NCI-H1048 (cell line): ENCODE data around the gene SLC7A6.

Source experiments
- DNase-seq: peaks from one replicate; lab custom pipeline; 2025; lab: John Stamatoyannopoulos, UW

The SLC7A6 gene

DNA sequence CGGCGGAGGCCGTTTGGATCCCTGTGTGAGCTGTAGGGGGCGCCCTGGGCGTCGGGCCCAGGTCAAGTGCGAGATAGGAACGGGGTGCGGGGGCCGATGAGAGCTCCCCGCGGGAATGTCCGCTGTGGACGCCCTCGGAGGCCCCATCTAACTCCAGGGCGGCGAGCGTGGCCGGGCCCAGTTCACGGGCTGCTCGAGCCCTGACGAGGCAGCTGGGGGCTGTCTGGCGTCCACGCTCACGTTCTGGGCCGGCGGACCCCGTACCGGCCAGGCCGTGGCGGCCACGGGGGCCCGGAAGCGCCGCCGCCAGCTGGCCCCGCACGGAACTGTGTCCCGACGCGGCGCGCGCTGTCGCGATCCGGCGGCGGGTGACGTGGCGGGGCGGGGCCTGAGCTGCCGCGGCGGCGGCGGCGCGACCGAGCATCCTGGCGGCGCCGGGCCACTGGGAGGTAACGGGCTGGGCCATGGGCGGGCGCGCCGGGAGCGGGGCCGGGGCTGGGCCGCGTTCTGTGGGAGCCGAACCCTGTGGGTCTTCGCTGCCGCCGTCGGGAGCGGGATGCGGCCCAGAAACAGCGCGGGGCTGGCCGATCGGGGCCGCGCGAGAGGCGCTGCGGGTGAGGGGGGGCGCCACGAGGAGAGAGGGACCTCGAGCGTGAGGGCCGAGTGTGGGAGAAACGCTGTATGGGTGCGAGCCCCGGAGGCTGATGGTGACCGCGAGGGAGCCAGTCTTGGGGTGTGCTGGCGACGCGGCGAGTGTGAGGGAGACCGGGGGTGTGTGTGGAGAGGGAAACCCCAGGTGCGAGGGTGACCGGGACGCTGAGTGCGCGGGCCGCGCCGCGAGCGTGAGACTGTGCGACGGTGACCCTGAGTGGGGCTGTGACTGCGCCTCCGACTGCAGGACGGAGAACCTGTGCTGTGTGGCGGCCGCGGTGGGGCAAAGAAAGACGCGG is at the start of gene SLC7A6:
TSS of gene SLC7A6 (plus strand) at position 399 of the 950 bp plus-strand sequence. CDS start 10,201 bp downstream, outside the sequence.
- DNase-seq = no peak

DNA sequence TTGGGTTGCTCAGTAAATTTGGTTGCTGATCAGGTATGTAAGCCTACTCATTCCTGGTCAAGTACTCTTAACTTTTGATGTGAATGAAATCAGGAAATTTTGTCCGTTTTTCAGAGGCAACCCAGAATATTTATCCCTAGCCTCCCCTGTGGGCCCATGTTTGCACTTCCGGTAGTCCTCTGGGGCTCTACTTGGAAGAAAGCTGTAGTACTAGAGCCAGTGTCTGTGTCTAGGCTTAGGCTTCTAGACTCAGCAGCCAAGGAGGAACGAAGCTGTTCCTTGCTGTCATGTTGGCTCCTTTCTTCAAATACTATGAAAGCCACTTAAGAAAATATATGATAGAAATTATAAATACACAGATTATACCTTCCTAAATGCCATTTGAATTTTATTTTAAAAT is 49.6 kb upstream of the SLC7A6 start:
- DNase-seq = no peak

DNA sequence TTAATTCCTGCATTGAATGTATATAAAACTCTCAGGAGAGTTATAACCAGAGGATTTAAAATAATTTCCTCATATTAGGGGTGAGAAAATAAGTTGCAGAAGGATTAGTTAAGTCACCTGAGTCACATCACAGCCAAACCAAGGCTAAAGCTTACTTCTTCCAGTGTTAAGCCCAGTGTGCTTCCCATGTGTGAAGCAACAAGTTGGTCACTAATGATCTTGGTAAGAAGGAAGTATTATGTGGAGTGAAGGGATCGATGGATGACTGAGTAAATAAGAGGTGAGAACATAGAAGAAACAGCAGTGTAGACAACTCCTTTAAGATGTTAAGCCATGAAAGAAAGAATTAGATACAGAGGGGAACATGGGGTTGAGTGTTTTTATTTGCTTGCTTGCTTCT is 49.0 kb upstream of the SLC7A6 start:
- no peak for DNase-seq

DNA sequence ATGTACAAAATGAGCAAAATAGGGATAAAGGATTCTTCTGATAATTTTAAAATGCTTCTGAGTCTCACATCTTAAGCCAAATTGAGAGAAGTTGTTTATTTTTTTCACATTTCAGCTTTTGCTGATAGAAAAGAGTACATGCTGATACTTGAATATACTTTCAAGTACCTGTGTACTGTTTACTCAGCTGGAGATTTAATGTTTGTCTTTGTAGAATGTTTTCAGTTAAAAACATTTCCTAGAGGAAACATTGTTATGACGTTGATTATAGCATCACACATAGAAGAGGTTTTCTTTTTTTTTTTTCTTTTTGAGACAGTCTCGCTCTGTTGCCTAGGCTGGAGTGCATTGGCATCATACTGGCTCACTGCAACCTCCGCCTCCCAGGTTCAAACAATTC is 48.1 kb upstream of the SLC7A6 start:
- no peak for DNase-seq

DNA sequence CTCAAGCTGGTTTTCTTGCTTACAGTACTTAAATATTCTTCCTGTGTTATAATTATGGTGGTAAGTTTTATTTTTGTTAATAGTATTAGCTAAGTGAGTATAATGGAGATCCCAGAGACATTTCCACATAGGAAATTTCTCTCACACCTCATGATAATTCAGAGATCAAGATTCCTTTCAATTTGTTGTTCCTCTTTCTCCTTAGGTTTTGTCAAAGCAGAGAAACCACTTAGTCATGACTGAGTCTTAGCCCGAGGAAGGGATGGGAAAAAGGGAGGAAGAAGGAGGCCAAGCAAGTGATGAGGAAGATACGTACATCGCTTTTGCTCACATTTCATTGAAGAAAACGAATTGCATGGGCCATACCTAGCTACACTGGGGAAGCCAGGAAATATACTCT is 46.8 kb upstream of the SLC7A6 start:
- DNase-seq = no peak

DNA sequence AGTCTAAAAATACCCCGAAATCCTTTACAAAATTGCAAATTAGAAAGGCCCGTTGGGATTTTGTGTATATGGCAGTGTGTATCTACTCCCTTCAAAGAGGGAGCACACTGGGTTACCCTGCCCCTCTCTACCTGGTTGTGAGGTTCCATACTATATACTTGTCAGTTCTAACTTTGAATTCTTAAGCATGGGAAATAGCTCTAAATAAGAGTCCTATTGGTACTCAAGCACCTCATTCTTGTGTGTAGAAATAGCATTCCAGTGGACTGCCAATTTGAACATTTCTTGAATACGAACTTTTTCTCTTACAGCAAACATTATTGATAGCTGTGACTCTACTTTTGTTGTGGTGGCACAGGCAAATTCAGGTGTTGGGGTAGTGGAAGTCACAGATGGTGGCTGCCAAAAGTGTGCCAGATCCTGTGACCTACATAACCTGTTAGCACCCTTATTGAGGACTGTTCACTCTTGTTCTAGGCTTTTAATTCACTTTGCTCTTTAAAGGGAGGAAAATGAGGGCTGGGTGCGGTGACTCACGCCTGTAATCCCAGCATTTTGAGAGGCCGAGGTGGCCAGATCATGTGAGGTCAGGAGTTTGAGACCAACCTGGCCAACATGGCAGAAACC is 44.5 kb upstream of the SLC7A6 start:
- no peak for DNase-seq

DNA sequence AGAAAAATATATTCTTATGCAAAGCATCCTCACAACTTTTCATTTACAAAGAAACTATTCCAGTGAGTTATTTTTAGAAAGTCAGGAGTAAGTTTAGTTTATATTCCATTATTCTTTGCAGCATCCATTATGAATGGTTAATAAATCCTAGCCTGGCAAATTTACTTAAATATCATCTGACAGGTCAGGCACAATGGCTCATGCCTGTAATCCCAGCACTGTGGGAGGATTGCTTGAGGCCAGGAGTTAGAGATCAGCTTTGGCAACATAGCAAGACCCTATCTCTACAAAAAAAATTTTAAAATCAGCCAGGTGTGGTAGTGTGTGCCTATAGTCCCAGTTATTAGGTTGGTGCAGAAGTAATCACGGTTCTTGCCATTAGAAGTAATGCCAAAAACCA is 41.3 kb upstream of the SLC7A6 start:
- DNase-seq = no peak

DNA sequence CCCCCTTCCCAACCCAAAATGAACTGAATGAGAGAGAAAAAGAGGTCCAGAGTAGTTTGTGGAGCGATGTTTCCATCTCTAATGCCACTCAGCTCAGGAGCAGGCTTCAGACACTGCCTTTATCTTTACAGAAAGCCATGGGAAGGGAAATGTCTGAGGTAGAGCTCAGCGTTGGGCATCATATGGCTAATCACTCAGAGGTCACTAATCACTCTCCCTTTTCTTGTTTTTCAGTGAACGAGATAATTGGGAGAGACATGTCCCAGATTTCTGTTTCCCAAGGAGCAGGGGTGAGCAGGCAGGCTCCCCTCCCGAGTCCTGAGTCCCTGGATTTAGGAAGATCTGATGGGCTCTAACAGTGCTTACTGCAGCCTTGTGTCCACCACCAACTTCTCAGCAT is 38.2 kb upstream of the SLC7A6 start:
- no peak for DNase-seq

DNA sequence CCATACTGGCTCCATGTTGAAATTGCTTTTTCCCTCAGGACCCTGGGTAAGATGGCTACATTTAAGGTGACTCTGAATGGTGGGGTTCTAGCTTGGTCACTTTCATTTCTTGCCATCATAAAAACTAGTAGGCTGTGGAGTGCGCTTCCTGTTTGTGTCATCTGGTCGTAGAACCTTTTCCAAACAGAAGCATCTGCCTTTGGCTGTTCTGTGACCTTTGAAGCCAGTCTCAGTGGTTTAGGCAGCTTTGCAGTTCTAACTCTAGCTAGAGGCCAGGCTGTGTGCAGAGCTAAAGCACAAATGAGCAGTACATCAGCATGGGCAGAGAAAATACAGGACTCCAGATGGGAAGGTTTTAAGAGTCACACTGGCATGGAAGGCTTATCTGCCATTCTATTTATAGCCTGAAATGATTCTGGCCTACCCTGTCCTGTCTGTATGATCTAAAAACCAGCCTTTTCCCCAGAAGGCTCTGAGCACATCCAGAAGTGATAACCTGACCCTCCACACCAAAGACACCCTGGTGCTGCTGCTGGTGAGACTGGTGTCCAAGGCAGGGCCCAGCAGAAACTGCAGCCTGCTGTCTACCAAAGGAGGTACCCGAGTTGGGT is 37.0 kb upstream of the SLC7A6 start:
- no peak for DNase-seq

DNA sequence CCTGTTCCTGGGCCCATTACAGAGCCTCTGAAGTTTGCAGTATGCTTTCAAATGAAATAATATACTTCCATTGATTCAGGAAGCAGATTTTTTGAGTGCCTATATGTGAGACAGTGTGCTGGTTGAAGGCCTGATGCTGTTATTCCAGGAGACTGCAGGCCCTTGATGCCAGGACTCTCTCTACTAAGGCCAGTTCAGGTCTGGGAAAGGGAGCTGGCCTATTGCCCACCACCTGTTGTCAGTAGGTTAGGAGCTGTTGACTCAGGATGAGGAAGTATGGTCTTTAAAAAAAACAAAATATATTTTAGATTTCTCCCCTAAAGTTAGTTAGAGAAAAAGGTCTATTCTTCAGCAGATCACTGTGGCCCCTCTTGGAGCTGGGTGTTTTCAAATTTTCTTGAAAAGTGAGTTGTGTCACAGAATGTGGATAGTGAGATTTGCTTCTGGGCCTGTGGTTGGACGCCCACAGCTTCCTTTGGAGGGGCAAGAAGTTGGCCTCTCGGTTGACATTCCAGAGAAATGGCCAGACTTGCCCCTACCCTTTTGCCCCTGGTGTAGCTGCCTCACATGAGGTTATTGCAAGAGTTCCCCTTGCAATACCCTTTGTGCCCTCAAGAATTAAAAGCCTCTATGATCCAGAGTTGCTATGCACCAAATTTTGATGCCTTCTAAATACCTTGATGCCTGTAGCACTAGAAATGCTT is 36.3 kb upstream of the SLC7A6 start:
- no peak for DNase-seq

DNA sequence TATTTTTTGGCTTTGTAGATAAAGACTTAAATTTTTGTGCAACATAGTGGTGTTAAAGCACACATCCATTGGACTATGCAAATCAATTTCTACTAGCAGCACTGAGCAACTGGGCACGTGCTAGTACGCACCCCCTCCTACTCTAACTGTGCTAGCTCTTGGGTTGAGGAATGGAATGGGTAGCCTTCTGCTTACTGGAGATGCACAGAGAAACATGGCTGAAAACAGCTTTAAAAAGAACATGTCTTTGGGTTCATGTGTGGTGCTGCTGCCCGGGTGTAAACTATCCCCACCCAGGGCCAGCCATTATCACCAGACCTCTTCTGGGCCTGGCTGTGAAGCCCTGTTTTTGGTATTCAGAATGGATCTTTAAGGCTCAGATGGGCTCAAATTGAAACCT is 35.7 kb upstream of the SLC7A6 start:
- DNase-seq = no peak

DNA sequence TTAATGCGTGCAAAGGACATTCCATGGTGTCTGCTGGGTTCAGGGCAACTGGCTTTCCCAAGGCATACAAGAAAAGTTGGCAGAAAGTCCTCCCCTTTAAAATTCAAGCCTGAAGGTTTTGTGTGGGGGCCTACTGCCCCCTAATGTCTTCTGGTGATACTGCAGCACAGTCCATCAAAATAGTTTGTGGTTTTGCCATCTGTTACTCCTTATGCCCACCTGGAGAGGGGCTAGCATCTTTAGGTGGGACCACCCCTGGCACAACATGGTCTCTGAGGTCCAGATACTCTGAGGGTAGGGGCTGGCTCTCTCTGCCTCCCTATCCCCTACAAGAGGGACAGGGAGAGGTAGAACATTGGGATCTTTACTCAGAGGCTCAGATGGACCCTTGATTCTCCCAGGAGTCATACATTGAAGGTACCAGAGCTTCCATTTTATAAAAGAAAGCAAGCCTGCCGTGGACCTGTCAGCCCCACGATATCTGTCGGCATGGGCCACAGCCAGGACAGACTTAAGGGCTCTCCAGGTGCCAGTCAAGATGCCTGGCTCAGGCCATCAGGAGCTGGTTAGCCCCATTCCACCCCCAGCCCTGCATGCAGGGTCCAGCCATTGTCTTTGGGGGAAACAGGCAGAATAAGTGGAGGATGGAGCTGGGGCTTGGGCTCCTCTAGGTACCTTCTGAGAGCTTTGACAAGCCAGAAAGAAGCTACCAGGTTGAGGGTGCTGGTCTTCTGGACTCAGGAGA is 34.7 kb upstream of the SLC7A6 start:
- DNase-seq = no peak

DNA sequence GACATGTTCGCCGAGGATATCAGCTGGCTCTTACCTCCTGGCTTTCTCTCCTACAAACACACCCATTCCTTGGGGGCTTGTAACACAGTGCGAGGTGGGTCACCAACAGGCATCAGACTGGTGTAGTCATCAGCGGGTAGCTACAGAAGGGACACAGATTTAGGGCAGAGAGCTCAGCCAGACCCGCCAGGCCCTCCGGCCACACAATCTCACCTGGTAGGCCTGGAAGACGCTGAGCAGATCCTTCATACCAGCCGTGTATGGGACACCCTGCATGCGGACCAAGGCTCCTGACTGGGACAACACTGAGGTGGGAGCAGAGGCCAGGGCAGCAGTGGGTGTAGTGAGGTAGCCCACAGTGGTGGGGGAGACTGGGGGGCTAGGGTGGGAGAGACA is 34.2 kb upstream of the SLC7A6 start:
- DNase-seq = no peak

DNA sequence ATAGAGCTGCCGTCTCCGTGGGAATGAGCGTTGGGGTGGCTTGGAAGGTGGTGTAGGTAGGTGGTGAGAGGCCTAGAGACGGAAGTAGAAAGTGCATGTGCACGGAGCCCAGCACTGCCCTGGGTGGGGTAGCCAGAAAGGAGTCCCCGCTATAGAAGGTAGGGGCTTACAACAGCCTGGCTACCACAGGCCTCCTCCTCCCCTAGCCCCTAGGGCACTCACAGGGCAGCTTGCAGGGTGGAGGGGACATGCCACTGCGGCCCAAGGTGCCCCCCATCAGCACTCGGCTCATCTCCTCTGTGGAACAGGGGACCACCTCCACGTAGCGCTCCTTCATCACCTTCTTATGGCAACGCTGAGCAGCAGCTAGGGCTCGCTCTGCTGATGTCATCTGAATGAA is 33.4 kb upstream of the SLC7A6 start:
- DNase-seq = no peak

DNA sequence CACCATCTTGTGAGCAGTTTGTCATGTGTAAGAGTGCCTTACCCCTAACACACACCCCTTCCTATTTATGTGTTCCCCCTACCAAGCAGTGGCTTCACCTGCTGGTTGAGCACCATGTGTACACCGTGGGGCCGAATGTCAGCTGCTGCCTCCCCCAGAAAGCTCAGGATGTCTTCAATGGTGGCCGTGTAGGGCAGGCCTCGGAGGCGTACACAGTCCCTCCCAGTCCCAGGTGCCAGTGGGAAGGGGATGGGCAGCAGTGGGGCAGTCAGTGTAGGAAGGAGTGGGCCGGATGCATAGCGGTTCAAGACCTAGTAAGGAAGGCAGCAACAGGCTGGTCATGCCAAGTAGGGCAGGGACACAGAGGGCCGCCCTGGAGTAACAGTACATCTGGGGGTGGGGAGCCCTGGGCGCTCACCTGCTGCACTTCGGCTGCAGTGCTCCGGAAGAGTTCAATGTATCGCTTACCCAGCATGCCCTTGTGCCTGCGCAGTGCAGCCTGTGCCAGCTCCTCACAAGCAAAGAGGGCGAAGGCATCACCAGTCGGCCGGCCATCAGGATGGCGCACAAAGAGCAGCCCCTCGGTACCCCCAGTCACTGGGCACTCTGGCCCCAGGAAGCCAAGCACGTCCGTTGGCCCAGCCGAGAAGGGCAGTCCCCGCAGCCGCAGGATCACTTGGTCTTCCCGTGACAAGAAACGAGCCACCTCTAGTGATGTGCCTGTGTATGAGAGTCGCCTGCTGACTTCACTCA is 32.8 kb upstream of the SLC7A6 start:
- DNase-seq = no peak

DNA sequence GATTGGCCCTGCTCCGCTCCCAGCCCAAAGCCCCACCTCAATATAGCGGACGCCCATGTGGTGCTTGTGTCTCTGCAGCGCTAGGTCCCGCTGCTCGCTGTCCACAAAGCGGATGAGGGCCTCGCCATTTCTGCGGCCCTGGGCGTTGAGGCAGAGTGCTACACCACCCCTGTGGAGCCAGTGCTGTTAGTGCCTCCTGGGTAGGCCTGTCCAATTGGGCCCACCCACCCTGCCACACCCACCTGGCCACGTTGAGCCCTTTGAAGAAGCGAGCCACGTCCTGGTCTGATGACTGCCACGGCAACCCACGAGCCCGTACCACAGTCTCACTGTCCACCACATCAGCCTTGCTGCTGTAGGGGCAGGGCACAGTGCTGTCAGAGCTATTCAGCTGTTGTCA is 32.0 kb upstream of the SLC7A6 start:
- no peak for DNase-seq

DNA sequence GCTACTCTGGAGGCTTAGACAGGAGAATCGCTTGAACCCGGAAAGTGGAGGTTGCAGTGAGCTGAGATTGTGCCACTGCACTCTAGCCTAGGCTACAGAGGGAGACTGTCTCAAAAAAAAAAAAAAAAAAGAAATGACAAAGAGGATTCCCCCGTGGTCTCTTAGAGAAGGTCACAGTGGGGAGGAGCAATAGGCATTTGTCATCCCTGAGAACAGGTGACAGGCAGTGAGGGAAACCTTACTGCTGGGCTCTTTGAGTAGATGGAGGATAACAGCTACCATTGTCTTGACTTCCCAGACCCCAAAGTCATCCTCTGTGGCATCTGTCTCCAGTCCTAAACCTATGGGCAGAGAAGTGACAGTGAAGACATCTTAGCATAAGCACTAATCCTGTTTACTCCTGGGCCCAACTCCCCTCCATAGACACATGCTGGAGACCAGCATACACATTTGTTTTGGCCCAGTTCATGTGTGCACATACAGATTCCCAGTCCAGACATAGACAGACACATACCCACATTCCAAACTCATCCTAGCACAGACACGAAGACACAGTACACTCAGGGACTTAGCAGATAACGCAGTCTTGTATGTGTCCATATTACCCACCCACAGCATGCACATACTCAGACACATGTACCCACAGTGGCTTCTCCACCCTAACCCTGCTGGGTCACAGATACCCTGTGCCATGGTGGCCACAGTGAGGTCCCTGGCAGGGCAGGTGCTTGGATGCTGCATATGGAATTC is 31.1 kb upstream of the SLC7A6 start:
- DNase-seq = no peak

DNA sequence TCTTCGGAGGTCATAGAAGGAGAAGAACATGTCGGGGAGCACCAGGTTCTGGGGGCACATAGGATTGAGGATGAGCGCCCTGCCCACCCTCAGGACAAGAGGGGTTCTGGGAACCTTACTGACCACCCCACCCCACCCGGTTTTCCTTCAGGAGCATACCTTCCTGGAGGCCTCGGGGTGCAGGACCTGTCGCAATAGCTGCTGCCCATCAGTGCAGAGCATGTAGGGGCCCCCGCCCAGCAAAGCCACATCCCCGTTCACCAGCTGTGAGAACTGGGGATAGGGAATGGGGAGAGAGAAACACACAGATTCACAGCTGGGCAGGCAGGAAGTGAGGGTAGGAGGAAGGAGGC is 30.5 kb upstream of the SLC7A6 start:
- DNase-seq = no peak

DNA sequence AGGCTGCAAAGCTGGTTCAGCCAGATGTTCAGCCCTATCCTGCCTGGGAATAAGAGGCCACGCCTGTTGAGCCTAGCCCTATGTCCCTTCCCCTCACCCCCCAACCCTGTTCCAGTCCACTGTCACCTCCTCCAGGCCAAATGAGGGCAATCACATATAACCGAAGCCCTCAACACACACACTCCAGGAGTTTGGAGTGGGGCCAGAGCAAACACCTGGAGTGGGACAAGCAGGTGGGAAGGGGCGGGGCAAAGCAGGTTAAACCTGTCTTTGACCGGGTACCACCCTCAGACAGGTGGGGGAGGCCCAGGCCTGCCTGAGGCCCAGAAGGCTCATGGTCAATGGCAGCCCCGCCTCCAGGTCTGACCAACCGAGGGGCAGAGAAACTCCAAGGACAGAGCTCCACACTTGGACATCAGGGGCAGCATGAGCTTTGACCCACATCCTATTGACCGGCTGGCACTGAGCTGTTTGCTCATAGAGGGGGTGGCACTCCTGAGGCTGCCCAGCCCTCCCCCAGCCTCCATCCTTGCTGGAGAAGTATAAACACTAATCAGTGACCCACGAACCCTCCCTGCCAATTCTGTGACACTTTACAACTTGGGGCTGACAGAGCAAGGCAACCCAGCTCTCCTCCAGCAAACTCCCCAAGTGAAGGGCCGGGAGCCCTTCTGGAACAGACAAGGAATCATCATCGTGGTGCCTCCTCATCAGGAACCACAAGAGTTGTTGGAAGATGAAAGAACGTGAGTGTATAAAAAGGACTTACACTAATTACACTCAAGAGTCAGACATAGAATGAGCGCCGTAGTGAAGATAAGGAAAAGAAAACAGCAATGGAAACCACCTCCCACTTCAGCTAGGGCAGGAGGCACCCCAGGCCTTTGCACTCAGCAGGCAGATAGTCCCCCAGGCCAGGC is 29.9 kb upstream of the SLC7A6 start:
- DNase-seq = no peak
